NCI-H187 (cell line): Measurements from ENCODE around the gene ABI3BP.
"Not testable (repeated sequence)": the region's sequence is repeated elsewhere in the genome, so short reads cannot be mapped to it uniquely, and the experiment has no call there.

Source experiments
- DNase-seq, 2 experiments: peaks; one replicate each; lab custom pipeline; 2025; lab: John Stamatoyannopoulos, UW

The ABI3BP gene, protein sequence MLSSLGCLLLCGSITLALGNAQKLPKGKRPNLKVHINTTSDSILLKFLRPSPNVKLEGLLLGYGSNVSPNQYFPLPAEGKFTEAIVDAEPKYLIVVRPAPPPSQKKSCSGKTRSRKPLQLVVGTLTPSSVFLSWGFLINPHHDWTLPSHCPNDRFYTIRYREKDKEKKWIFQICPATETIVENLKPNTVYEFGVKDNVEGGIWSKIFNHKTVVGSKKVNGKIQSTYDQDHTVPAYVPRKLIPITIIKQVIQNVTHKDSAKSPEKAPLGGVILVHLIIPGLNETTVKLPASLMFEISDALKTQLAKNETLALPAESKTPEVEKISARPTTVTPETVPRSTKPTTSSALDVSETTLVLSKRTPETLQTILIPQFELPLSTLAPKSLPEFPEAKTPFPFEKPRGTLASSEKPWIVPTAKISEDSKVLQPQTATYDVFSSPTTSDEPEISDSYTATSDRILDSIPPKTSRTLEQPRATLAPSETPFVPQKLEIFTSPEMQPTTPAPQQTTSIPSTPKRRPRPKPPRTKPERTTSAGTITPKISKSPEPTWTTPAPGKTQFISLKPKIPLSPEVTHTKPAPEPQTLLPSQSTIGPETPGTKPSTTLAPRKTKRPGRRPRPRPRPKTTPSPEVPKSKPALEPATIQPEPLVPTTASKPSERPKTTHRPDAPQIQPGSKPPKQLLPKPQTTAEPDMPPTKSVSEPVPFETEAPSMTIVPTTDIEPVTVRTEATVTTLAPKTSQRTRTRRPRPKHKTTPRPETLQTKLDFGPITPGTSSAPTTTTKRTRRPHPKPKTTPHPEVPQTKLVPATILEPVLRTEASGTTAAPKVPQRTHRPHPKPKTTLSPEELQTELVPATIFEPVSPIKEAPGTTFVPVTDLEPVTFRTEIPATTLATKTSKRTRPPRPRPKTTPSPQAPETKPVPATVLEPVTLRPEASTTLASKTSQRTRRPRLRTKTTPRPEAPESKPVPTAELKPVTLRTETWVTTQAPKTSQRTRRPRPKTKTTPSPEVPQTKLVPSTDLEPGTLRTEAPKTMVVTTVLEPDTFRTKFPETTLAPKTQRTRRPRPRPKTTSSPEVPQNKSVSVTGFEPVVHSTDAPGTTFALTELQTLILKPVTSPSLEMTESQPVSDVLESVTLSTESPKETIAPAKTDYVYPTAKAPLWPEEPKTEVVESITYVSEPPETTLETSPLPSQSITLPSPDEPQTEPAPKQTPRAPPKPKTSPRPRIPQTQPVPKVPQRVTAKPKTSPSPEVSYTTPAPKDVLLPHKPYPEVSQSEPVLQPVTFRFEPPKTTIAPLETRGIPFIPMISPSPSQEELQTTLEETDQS (N-terminal part only)

DNA sequence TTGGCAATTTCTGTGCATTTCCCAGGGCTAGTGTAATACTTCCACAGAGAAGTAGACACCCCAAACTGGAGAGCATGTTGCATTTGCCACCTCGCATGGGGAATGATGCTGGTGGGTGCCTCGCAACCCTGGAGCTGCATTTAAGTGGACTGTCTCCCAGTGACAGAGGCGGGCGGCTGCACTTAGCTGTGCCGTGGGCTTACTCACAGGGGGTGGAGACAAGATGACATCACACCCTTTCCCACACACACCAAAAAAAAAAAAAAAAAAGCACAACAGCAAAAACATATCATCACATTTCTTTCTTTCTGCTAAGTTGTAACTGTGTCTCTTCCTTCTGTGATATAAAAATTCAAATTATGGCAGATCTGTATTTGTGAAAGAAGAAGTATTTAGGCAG lies at the start of gene ABI3BP:
Gene ABI3BP (minus strand): TSS at position 113 of the 400 bp plus-strand sequence. CDS start 37 bp downstream, at position 76.
- DNase-seq: no peak

- DNase-seq: no peak
Measured at GRCh38 chr3:101039285-101039684, 46.1 kb upstream of the ABI3BP start.

DNA sequence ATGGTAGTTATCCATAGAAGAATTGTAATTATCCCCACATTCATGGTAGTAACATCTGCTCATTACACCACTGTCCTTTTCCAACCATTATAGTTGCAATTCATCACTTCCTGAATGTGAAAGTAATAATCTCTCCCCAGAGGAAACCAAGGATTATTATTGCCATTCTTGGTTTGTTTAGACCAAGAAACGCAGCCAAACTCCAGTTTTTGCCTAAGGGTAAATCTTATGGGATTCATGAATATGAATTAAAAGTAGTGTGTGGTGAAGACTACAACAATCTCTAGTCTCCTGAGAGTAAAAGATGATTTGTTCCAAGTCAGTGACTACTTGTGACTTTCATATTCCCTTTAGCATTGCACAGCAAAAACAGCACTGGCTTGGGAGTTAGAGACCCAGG lies 45.7 kb upstream of the ABI3BP start:
- no peak for DNase-seq

GRCh38 chr3:101038393-101038792 lies 45.2 kb upstream of the ABI3BP start:
- no peak for DNase-seq

DNA sequence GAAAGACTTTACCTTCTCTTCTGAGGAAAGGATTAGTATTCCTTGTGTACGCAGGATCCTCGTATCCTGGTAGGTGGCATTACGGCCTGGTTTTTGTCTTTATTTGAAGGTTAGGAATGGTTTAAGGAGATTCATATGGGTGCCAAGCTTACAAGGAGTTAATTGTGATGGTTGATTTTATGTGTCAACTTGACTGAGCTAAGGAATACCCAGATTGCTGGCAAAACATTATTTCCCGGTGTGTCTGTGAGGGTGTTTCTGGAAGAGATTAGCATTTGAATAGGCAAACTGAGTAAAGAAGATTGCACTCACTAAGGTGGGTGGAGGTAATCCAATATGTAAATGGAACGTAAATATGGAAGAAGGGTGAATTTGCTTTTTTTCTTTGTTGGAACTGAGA lies 44.4 kb upstream of the ABI3BP start:
- DNase-seq: no peak

GRCh38 chr3:101036676-101037075 lies 43.5 kb upstream of the ABI3BP start:
- no peak for DNase-seq

GRCh38 chr3:101036213-101036618 lies 43.0 kb upstream of the ABI3BP start:
- no peak for DNase-seq

DNA sequence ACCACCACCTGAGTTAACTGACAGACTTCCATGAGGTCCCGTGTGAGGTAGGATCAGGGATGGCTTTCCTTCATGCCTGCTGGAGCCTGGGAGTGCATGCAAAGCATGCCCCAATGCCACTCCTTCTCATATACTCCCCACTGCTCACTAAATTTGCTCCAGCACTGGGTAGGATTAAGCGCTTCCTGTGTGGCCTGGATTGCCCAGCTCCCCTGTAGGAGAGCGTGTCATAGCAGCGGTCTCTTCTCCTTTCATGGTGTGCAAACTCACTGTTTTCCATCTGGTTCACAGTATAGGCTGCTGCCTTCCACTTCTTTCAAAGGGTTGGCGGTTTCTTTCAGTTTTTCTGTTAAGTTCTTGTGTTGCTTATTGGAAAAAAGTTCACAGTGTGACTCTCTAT lies 34.1 kb upstream of the ABI3BP start:
- DNase-seq: no peak

DNA sequence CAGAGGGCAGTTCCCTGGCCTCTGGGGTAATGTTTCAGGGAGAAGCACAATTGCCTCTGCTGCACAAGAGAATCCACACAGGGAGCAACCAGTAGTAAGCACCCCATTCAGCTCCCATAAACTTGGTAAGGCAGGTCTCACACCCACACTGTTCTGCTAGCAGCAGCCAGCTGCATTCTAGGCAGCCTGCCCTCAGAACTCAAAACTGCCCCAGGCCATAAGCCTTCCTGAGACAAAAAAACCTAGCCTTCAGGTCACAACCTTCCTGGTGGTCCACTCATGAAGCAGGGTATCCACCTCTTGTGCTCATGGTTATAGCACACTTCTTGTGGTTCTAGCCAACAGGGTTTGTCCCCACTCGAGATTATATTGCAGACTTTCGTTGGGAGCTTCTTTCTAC lies 33.7 kb upstream of the ABI3BP start:
- no peak for DNase-seq

GRCh38 chr3:101026244-101026643 lies 33.0 kb upstream of the ABI3BP start:
- DNase-seq: no peak

DNA sequence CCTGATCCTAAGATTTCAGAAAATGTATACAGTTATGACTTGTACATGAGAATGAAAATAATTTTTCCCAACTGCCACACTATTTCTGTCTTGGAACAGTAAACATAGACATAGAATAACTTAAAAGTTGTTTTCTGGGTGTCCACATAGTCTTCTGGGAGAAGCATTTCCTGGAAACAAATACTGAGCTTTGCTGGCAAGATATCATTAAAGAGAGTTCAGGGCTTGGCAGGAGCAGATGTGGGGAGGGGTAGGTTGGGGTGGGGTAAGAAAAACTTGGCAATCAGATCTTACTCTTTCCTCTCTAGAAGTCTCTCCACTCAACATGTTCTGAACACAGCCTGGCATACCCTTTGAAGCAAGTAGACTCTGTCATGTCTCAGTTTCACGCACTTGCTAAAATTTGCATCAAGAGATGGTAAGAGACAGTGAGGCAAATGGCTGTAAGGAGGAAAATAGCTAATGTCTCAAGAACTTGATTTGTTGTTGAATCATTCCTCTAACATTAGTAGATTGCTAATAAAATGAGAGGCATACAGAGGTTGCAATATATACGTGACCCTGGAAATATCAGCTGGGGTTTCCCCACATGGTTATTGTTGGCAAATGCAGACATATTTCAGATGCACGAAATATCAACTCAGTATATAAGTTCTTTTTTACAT lies 27.3 kb upstream of the ABI3BP start:
- DNase-seq: no peak

DNA sequence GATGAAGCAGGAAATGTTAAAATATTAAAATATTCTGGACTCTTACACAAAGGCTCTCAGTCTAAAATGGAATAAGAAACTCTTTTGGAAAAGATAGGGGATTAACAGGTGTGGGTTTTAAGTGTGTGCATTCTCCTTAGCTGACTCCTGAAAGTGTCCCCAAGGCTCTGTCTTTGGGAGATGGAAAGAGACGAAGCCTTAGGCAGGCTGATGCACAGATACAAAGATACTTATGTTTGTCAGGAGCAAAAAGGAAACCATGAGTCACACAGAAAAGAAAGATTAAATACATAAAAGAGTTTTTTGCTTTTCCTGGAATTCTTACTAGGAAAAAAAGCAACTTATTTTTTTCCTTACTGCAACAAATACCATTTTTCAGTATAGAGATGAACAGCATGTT lies 23.8 kb upstream of the ABI3BP start:
- no peak for DNase-seq

- DNase-seq: not testable (repeated sequence)
Measured at GRCh38 chr3:101012312-101012711, 19.1 kb upstream of the ABI3BP start.

- no peak for DNase-seq
Measured at GRCh38 chr3:101011136-101011535, 17.9 kb upstream of the ABI3BP start.

DNA sequence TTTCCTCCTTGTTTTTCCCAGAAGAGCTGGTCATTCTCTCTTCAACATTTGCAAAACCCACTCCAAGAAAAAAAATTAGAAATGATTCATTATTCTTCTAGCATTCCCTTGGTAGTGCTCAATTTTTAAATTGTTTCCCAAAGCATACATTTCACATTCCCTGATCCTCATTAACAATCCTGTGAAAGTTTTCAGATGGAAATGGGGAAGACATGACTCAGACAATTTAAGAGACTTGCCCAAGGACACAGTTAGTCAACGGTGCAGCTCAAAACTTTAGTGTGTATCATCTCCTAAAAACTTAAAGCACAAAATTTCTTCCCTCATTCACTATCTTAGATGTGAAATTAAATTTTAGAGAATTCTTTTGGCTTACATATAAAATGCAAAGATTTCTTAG lies 17.1 kb upstream of the ABI3BP start:
- no peak for DNase-seq

DNA sequence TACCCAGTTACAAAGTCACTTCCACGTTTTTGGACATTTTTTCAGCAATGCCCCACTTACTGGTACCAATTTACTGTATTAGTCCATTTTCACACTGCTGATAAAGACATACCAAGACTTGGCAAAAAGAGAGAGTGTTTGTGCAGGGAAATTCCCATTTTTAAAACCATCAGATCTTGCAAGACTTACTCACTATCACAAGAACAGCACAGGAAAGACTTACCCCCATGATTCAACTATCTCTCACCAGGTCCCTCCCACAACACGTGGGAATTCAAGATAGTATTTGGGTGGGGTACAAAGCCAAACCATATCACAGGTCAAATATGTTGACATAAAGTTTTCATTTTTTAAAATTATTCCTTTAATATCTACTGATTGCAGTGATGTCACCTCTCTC lies 16.2 kb upstream of the ABI3BP start:
- no peak for DNase-seq

DNA sequence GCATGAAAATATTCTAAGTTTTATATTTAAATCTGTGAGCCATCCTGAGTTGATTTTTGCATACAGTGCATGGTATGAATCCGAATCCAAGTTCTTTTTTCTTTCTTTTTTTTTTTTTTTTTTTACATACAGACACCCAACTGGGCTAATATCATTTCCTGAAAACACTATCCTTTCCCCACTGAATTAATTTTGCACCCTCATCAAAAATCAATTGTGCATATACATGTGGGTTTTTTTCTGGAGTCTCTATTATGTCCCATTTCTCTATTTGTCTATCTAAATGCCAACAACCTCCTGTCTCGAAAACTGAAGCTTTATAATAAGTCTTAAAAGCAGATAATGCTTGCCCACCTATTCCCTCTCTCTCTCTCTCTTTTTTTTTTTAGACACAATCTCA lies 5.9 kb upstream of the ABI3BP start:
- DNase-seq: no peak

GRCh38 chr3:100994809-100995208 lies 1.6 kb upstream of the ABI3BP start:
- DNase-seq: no peak

DNA sequence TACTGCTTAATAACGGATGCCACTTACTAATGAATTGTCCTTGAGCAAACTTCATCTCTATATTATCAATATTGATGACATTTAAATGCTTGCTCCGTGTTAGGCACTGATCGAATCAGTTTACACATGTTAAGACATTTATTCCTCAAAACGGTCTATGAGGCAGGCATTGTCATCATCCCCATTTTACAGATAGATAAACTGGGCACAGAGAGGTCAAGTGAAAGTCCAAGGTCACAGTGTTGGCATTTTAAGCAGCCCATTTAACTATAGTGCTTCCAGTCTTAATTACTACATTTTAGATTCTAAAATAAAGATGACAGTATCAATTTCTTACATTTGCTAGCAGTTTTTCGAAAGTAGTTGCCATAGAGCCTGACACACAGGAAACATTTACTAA lies 966 bp upstream of the ABI3BP start:
- DNase-seq: no peak

DNA sequence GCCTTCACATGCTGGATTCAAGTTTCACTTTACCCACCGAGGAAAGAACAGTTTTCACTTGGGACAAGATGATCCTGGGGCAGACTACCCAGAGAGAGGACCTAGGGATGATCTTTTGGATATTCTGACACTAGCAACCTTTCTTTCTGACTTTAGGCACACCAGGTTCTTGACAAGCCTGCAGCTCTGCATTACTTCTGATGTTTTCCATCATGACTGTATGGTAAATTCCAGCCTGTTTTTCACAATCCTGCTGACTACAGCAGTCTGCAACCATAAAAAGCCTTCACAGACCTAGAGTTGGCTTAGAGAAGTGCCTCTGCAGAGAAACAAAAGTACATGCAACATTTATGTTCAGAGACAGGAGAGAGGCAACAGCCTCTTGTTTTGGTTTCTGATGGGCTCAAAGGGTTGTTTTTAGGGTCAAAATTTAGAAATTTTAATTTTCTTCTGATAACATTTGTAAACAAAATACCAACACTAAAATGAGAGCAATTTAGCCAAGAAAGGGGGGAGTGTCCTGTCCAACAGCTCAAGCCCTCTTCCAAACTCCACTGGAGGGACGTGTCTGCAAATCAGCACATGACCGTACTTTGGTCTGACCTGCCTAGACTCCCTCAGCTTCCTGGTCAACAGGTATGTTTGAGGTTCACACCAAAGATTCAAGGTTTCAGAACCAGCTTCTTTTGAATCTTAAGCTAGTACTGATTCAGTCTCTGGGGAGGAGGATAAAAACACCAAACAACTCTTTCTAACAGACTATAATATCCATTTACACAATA lies 799 bp downstream of the ABI3BP start:
- no peak for DNase-seq

DNA sequence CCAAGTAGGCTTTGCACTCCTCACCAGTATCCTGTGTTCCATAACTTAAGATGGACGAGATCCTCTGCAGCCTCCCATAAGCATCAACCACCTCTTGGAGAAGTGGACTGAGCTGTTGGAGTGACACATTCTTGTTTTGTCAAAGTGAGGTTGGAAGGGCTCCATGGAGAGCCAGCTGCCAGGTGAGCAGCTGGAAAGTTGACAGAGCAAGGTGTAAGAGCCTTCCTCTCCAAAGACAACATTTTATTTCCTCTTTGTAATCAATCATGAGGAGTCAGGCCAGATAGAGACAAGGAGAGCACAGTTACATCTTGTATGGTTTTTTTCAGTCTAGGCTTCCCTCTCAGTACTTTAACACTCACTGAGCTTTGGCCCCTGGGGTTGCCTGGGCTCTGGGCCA lies 5.1 kb downstream of the ABI3BP start:
- DNase-seq: no peak
